ENCODE measurements around the gene TTC39B. TPM values are rescaled to one million over a fixed set of nuclear protein-coding genes. Genes with fewer than 3 reads are reported as not detected.

Gene TTC39B
- total RNA-seq, 1 experiment from 2014 or later: 7.4 TPM

DNA sequence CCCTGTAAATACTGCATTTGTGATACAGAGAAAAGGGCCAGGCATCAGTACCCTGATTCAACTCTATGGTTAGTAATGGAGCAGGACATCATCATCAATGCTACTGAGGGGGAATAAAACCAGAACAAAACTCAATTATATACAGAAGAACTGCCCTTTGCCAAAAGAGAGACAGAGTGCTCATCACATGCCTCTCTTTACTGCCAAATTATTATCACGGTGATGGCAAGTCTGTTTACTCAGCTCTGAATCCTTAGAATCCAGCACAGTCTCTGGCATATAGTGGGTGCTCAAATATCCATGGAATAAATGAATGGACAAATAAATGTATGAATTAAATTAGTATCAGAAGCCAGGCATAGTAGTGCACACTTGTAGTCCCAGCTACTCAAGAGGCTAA lies 130.2 kb downstream of the TTC39B start:
- POLR2A ChIA-PET: no interaction called here

More for the DNA sequence above, 130.2 kb downstream of the TTC39B start:
- Histone ChIP-seq H3K9me3 (ENCODE audit: control insufficient read depth in 1 of 2, insufficient read depth in 1 of 2, low read depth in 1 of 2, low read length in 2 of 2) (no peaks in the 10 kb centered on the region), H2AFZ (ENCODE audit: low read depth, low read length, poor library complexity, severe bottlenecking) (no peak overlapping the region), H3K27me3 (ENCODE audit: insufficient read depth, low read length) (no peaks in the 10 kb centered on the region), H3K36me3 (ENCODE audit: control insufficient read depth in 1 of 2, insufficient read depth in 2 of 2, low read length in 2 of 2) (no peaks in the 10 kb centered on the region), H3K9me2 (ENCODE audit: insufficient read depth) (no peaks in the 10 kb centered on the region), H3K79me2 (ENCODE audit: insufficient read depth, low read length) (no peaks in the 10 kb centered on the region), H3K9ac (ENCODE audit: low read length) (no peak overlapping the region), H3K4me3 (replicated peaks in 1 of 2; ENCODE audit: low read depth in 1 of 2, low read length in 2 of 2) (no peak overlapping the region), H3K4me2 (ENCODE audit: low read length) (no peak overlapping the region), H4K20me1 (ENCODE audit: insufficient read depth) (no peaks in the 10 kb centered on the region), H3K27ac (ENCODE audit: low read depth, low read length) (no peak overlapping the region), H3K4me1 (ENCODE audit: control insufficient read depth in 1 of 2, insufficient read depth in 2 of 2, low read length in 2 of 2) (no peaks in the 10 kb centered on the region)
- ChIA-PET RAD21 (ENCODE audit: low non-redundant PET in 1 of 2, low total read pairs in 2 of 2, uncharacterized antibody in 2 of 2, unreplicated experiment in 2 of 2) (no interaction called here), CTCF (no interaction called here)
- TF ChIP-seq, protein P1, sequence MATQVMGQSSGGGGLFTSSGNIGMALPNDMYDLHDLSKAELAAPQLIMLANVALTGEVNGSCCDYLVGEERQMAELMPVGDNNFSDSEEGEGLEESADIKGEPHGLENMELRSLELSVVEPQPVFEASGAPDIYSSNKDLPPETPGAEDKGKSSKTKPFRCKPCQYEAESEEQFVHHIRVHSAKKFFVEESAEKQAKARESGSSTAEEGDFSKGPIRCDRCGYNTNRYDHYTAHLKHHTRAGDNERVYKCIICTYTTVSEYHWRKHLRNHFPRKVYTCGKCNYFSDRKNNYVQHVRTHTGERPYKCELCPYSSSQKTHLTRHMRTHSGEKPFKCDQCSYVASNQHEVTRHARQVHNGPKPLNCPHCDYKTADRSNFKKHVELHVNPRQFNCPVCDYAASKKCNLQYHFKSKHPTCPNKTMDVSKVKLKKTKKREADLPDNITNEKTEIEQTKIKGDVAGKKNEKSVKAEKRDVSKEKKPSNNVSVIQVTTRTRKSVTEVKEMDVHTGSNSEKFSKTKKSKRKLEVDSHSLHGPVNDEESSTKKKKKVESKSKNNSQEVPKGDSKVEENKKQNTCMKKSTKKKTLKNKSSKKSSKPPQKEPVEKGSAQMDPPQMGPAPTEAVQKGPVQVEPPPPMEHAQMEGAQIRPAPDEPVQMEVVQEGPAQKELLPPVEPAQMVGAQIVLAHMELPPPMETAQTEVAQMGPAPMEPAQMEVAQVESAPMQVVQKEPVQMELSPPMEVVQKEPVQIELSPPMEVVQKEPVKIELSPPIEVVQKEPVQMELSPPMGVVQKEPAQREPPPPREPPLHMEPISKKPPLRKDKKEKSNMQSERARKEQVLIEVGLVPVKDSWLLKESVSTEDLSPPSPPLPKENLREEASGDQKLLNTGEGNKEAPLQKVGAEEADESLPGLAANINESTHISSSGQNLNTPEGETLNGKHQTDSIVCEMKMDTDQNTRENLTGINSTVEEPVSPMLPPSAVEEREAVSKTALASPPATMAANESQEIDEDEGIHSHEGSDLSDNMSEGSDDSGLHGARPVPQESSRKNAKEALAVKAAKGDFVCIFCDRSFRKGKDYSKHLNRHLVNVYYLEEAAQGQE (IDR thresholded peaks at IDR 0.05; ENCODE audit: low read depth): no peak
- TF ChIP-seq ZNF274 (IDR thresholded peaks at IDR 0.05; ENCODE audit: low read depth, low read length) (no peak), SIN3A (IDR thresholded peaks at IDR 0.05; ENCODE audit: low read depth) (no peak), JUND (IDR thresholded peaks at IDR 0.05) (no peak), EZH2phosphoT487 (IDR thresholded peaks at IDR 0.05; ENCODE audit: borderline replicate concordance) (no peak), EZH2 (IDR thresholded peaks at IDR 0.05) (no peak), POLR2AphosphoS5 (IDR thresholded peaks at IDR 0.05; ENCODE audit: low read depth, low read length) (no peak), ZFX (IDR thresholded peaks at IDR 0.05) (no peak)
- TF ChIP-seq, protein P2, sequence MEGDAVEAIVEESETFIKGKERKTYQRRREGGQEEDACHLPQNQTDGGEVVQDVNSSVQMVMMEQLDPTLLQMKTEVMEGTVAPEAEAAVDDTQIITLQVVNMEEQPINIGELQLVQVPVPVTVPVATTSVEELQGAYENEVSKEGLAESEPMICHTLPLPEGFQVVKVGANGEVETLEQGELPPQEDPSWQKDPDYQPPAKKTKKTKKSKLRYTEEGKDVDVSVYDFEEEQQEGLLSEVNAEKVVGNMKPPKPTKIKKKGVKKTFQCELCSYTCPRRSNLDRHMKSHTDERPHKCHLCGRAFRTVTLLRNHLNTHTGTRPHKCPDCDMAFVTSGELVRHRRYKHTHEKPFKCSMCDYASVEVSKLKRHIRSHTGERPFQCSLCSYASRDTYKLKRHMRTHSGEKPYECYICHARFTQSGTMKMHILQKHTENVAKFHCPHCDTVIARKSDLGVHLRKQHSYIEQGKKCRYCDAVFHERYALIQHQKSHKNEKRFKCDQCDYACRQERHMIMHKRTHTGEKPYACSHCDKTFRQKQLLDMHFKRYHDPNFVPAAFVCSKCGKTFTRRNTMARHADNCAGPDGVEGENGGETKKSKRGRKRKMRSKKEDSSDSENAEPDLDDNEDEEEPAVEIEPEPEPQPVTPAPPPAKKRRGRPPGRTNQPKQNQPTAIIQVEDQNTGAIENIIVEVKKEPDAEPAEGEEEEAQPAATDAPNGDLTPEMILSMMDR (IDR thresholded peaks at IDR 0.05 in 2 of 3, conservative IDR thresholded peaks at IDR 0.05 in 1 of 3; ENCODE audit: borderline replicate concordance in 1 of 3, insufficient read depth in 1 of 3, low read depth in 2 of 3, low read length in 2 of 3): no peak
- TF ChIP-seq, protein P3, sequence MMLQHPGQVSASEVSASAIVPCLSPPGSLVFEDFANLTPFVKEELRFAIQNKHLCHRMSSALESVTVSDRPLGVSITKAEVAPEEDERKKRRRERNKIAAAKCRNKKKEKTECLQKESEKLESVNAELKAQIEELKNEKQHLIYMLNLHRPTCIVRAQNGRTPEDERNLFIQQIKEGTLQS (IDR thresholded peaks at IDR 0.05): no peak
- DNase-seq (ENCODE audit: low read depth, low spot score) (no peak), ATAC-seq (no peak)
- no TSS peak for BruUV-seq (replicated peaks)
- intact Hi-C loops (cut with micrococcal nuclease): no loop called here
